GM12872 (cell line): ENCODE results near the gene HSP90AB1.

ENCODE experiments used
- TF ChIP-seq, protein P1 (sequence below): IDR thresholded peaks from 3 replicates; pipeline ENCODE4 v1.5.1; 2011; ENCODE audit warnings: low read depth, mild to moderate bottlenecking, low read length, moderate library complexity; ENCODE audit not compliant: insufficient read depth

Gene HSP90AB1

DNA sequence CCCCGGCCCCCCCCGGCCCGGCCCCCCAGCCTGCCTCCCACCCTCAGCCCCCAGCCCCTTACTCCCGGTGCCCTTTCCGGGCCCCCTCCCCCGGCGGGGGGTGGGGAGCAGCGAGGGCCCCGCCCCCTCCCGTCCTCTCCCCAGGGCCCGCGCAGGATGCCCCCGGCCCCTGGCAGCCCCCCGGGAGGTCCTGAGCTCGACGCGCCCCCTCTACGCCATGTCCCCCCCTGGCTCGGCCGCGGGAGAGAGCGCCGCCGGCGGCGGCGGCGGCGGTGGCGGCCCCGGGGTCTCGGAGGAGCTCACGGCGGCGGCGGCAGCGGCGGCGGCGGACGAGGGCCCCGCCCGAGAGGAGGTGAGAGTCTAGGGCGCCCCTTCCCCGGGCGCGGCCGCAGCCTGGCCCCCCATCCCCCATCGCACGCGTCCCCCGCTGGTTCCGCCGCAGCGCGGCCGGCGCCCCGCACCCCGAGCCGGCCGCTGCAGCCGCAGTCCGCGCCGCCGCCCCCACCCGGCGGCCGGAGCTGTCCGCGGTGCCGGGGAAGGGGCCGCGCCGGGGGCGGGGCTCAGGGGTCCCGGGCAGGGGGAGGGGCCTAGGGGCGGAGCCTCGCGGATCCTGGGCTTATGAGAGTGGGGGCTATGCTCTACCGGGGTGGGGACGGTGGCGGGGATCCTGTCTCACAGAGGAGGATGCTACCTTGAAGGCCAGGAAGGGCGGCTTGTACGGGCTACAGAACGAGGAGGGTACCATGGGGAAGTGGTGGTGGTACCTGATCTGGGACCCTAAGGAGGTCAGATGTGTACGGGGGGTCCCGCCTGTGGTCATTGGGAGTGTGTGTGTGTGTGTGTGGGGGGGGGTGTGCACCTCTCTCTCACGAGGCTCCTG is 23.9 kb downstream of the HSP90AB1 start:
- TF ChIP-seq, protein P1, sequence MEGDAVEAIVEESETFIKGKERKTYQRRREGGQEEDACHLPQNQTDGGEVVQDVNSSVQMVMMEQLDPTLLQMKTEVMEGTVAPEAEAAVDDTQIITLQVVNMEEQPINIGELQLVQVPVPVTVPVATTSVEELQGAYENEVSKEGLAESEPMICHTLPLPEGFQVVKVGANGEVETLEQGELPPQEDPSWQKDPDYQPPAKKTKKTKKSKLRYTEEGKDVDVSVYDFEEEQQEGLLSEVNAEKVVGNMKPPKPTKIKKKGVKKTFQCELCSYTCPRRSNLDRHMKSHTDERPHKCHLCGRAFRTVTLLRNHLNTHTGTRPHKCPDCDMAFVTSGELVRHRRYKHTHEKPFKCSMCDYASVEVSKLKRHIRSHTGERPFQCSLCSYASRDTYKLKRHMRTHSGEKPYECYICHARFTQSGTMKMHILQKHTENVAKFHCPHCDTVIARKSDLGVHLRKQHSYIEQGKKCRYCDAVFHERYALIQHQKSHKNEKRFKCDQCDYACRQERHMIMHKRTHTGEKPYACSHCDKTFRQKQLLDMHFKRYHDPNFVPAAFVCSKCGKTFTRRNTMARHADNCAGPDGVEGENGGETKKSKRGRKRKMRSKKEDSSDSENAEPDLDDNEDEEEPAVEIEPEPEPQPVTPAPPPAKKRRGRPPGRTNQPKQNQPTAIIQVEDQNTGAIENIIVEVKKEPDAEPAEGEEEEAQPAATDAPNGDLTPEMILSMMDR: no peak

DNA sequence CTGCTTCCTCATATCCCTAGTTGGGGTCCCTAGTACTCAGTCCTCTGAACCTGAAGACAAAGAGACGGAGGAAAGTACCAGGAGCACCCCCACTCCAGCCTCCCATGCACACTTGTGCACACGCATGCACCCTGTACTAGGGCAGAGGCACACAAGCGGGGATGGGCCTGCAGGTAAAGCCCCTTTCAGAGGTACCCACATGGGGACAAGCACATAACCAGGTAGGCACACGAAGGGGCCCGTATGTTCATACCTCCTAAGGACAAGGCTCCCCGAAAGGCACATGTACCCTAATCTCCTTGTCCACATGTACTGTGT is 24.5 kb downstream of the HSP90AB1 start:
- TF ChIP-seq, protein P1: no peak

DNA sequence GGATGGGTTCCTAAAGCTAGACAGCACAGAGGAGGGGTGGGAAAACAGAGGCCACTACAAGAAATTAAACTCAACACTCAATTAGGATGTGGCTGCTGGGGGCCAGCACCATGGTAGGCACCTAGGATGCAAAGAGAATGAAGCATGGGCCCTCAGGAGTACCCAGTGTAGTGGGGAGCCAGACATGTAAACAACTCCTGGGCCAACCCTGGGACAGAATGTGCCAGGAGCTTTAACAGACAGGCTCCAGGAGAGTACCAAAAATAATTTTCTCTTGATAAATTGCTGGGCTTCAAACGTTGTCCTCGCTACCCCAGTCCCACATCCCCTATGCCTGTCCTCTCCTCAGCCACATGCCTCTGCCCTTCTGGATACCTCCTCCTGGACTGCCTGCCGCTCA is 25.0 kb downstream of the HSP90AB1 start:
- TF ChIP-seq, protein P1: no peak

DNA sequence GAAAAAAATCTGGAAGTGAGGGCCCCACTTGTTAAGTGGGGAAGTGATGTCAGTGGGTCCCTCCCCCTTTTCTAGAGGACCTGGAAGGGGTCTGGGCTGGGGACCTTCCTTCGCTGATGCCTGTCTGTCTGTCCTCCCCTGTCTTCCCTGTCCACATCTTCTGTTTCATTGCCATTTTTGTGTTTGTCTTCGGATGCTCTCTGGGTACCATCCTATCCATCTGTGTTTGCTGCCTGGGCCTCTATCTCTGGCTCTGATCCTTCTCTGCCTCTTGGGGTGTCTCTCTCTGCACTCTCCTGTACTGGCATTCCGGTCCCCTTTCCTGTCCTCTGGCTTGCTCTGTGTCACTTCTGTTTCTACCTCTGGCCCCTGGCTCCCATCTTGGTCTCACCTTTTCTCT is 25.6 kb downstream of the HSP90AB1 start:
- TF ChIP-seq, protein P1: no peak

DNA sequence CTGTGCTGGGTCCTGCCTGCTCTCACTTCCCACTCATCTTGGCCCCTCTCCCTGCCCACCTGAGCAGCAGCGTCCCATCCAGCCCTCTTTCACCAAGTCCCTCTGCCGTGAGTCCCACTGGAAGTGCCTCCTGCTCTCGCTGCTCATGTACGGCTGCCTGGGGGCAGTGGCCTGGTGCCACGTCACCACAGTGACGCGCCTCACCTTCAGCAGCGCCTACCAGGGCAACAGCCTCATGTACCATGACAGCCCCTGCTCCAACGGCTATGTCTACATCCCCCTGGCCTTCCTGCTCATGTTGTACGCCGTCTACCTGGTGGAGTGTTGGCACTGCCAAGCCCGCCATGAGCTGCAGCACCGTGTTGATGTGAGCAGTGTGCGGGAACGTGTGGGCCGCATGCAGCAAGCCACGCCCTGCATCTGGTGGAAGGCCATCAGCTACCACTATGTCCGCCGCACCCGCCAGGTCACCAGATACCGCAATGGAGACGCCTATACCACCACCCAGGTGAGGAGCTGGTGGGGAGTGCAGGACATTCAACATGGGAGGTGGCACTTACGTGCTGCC is 26.2 kb downstream of the HSP90AB1 start:
- TF ChIP-seq, protein P1: no peak

DNA sequence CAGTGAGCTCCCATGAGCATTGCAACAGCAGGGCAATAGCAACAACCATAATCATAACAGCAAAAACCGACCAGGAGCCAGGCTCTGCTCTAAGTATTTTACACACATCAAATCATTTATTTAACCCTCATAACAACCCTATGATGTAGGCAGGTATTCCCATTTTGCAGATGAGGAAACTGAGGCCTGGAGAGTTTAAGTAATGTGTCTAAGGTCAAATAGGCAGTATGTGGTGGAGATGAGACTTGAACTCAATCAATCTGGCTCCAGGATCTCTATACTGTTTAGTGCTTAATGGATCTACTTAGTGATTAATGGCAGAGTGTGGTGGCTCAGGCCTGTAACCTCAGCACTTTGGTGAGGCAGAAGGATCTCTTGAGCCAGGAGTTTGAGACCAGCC is 26.7 kb downstream of the HSP90AB1 start:
- TF ChIP-seq, protein P1: no peak

DNA sequence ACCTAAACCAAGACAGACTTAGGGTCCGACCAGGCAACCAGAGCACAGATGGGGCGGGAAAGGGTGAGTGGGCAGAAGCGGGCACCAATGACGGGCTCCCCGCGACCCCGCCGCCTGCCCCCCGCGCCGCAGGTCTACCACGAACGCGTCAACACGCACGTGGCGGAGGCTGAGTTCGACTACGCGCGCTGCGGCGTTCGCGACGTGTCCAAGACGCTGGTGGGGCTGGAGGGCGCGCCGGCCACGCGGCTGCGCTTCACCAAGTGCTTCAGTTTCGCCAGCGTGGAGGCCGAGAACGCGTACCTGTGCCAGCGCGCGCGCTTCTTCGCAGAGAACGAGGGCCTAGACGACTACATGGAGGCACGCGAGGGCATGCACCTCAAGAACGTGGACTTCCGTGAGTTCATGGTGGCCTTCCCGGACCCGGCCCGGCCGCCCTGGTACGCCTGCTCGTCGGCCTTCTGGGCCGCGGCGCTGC is 28.4 kb downstream of the HSP90AB1 start:
- TF ChIP-seq, protein P1: no peak
